HG03378 (cell line): ENCODE results near the gene NSMF.

Source experiments
- ATAC-seq: cut with Tn5 transposase; IDR thresholded peaks from one replicate; pipeline ENCODE4 v1.9.1; 2021; ENCODE audit warnings: mild to moderate bottlenecking, moderate library complexity; ENCODE audit not compliant: unreplicated experiment

NSMF gene, protein sequence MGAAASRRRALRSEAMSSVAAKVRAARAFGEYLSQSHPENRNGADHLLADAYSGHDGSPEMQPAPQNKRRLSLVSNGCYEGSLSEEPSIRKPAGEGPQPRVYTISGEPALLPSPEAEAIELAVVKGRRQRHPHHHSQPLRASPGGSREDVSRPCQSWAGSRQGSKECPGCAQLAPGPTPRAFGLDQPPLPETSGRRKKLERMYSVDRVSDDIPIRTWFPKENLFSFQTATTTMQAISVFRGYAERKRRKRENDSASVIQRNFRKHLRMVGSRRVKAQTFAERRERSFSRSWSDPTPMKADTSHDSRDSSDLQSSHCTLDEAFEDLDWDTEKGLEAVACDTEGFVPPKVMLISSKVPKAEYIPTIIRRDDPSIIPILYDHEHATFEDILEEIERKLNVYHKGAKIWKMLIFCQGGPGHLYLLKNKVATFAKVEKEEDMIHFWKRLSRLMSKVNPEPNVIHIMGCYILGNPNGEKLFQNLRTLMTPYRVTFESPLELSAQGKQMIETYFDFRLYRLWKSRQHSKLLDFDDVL

DNA sequence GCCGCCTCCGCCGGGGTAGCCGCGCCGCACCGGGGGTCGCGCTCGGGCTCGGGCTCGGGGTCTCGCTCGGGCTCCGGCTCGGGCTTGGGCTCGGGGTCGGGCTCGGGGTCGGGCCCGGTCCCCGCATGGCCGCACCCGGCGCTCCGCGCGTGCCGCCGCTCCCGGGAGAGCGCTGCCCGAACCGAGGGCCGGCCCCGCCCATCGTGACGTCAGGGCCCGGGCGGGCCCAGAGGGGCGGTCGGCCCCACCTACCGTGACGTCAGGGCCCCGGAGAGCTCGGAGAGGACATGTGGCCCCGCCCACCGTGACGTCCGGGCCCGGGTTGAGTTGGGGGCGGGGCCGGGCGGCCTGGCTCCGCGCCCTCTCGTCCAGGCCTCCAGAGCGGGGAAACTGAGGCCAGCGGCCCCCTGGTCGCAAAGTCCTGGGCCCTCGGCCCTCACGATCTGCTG is at the start of gene NSMF:
NSMF (minus strand) TSS at position 183 of the 449 bp plus-strand sequence. CDS start 232 bp downstream, outside the sequence.
- ATAC-seq: peak; percentile 37

DNA sequence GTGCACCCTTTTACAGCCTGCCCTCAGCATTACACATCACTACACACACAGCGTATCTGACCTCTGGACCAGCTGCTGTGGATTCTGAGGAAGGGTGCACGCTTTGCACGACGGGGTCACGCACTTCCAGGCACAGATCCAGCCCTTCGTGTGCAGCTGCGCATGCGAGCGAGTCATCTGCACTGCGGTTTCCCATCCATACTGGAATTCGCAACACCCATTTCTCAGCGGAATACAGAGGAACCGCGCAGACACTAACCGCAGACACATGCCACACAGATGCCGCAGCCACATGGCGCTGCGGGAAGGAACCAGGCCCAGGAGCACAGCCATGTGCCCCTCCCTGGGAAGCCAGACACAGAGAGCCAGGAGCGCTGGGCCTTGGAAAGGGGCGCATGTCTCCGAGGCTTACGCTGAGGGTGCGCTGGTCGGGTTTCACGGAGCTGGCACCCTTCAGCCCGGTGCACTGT is 47.6 kb upstream of the NSMF start:
- no peak for ATAC-seq

DNA sequence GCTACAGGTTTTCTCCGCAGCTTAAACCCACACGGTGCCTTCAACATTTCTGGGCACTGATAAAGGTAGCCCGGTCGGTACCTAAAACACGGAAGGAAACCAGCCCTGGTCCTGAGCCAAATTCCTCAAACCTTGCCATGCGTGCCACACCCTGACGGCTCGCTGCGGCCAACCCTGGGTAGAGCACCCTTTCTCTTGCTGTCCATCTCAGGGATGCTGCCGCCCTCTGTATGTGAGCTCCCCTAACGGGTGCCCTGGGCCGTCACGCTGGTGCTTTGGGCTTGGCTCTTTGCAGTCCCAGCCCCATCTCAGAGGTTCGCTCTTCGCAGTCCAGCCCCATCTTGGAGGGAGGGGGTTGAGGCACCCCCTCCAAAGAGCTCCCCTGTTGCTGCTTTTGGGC is 47.1 kb upstream of the NSMF start:
- ATAC-seq: no peak

DNA sequence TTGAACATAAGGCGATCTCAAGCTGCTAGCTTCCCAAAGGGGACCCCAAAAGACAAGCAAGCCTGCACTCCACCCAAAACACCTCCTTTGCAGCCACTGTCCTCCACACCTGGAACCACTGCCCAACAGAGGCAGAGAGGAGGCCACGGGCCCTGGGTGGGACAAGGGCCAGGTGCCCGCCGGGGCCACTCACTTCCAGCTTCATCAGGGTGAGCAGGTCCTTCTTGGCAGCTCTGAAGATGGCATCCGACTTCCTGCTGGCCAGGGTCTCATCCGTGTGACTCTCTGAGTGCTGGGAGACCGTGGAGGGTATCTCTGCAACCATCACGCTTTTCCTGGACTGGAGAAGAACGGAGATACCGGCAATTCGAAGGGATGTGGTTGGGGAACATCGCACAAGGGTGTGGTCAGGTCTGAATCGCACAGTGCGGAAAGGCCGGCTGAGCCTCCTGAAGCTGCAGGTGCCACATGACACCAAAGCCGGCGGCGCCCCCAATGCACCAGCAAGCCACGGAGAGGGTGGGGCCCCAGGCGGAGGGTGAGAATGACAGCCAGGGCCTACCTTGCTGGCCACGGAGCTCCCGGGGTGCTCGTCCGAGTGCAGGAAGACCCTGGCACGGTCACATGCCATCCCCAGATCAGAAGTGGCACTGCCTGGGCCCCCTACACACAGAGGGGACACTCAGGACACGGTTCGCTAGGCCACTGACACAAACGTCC is 46.4 kb upstream of the NSMF start:
- no peak for ATAC-seq

DNA sequence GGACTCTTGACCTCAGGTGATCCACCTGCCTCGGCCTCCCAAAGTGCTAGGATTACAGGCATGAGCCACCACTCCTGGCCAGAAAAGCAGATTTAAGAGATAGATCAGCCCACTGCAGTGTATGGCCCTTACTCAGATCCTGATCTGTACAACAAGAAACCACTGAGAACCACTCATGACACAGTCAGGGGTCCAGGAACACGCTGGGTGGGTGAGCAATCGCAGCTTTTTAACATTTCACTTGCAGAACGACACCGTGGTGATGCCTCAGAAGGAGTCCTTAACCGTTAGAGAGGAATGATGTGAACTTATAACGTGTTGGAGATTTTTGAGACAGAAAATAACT is 45.3 kb upstream of the NSMF start:
- ATAC-seq: no peak

DNA sequence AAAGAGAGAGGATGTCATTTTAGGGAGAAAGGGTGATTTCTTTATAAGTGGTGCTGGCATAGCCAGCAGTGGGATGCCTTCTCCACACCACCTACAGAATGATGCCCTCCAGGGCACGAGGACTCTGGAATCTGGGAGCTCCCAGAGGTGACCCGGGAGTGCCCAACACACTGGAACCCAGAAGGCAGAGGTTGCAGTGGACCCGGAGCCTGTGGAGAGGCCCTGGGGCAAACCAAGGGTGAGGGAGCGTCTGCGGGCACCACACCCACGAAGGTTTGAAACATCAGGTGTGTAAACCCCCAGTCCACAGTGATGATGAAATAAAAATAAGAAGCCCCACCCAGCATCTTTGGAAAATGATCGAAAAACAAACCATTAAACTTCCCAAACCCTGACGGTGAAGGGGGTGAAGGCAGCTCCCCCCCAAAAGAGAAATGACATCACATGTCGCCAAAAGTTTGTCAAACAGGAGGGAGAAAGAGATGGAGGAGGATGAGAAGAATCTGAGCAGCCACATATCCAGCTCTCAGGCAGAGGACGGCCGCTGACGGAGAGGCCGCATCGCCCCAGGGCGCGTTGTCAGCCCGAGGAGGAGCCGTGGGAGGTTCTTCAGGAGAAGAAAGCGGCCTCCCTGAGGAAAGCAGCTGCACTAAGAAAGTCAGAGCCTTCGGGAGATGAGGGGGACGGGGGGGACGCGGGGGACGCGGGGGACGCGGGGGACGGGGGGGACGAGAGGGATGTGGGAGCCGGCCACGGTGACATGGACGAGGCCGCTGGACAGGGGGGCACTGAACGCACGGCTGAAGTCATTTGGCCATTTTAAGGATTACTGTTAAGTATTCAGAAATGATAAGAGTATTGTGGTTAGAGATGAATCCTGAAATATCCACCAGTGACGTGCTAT is 43.1 kb upstream of the NSMF start:
- ATAC-seq: no peak

DNA sequence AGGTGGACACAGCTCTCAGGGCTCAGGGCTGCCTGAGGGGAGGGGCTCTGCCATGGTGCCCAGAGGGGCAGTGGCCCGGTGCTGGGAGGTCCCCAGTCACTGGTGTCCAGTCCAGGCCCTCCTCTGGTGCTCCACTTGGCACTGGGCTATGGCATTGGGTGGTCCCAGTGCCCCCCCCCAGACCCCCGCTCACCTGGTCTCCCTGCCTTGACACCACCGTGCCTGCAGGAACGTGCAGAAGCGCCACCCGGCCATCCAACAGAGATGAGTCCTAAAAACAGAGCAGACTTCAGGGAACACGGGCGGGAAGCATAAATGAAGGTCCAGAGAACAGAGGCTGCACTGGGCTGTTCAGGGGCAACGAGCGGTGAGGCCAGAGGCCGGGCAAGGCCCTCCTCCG is 42.3 kb upstream of the NSMF start:
- ATAC-seq: no peak

DNA sequence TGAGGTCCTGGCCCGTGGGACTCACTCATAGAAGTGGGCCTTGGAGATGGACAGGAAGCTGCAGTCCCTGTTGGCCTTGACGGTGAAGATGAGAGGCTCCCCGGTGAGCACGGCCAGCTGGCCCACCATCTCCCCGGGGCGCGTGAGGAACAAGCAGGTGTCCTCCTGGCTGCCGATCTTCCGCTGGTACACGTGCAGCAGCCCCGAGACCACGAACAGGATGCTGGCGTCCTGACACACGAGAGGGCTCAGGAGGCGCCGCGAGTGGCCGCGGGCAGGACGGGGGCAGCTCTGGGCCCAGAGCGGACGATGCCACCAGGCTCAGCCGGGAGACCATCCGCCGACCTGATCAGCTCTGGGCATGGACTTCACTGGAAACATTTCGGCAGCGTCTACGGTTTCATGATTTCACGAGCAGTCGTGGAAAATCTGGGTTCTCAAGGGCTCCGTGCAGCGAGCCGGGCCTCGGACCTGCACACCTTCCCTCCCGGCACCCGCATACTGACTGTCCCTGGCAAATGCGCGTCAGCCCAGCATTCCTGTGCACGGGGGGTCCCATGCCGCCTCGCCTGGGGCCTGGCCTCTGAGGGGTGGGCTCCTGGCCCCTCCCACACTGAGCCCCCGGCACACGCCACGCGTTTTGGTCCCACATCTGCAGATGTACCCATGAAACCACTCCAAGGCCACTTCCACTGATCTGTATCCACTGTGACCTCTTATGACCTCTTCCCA is 41.7 kb upstream of the NSMF start:
- no peak for ATAC-seq

DNA sequence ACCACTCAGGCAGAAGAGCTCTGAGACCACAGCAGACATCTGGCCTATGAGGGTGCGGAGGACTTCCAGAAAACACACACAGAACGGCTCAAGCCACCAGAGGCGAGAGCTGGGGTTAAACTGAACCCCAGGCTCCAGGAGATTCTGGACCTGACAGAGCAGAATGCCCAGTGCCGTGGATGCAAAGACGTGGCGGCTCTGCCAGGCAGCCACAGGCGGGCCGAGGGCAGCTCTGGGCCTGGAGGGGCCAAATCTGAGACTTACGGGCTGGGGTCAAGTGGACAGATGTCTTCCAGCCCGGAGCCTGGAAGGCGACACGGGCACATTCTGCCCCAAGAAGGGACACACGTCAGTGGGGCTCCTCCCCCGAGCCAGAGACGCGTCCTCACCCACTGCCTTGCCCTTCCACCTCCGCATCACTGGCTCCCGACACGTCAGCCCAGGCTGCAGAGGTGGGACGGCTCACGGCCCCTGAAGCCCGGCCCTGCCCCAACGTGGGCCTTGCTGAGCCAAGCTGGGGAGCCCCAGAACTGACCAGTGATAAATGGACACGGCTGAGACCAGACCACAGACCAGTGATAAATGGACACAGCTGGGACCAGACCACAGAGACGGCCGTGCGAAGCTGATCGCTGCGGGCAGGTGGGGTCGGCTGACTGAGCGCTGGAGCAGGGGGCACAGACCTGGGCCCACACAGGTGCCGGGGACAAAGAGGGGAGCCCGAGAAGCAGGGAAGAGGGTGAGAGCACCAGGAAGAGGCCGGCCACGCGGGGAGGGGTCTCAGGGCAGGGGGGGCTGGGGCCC is 40.9 kb upstream of the NSMF start:
- ATAC-seq: no peak

DNA sequence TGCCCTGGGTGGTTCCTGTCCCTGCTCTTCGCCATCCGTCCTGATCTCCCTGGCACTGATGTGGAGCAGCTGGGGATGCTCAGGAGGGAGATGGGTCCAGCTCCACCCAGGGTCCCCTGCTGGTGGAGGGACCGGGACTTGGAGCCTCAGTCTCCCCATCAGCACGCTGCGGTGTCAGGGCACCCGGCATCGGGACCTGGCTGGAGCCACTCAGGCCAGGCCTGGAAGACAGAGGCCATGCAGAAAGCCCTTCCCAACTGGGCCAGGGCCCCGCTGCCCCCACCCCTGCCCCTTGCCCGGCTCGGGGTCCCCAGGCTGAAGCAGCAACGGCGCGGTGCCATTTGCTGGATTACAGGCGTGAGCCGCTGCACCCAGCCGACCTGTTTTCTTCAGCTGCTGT is 40.3 kb upstream of the NSMF start:
- no peak for ATAC-seq

DNA sequence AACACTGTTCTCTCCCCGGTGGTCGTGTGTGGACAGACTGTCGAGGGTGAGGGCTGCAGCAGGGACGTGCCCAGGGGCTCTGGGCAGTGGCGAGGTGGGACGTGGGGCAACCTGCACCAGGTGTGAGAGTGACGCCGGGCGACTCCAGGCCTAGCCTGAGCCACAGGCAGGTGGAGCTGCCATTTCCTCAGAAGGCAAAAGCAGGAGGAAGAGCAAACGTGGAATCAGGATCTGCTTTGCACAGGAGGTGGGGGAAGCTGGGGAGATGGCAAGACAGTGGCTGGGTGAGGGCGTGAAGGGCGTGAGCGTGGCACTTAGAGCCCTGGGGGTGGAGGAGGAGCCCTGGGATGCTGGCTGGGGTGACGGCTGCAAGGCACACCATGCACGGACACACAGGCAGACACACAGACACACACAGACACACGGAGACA is 39.6 kb upstream of the NSMF start:
- ATAC-seq: no peak

DNA sequence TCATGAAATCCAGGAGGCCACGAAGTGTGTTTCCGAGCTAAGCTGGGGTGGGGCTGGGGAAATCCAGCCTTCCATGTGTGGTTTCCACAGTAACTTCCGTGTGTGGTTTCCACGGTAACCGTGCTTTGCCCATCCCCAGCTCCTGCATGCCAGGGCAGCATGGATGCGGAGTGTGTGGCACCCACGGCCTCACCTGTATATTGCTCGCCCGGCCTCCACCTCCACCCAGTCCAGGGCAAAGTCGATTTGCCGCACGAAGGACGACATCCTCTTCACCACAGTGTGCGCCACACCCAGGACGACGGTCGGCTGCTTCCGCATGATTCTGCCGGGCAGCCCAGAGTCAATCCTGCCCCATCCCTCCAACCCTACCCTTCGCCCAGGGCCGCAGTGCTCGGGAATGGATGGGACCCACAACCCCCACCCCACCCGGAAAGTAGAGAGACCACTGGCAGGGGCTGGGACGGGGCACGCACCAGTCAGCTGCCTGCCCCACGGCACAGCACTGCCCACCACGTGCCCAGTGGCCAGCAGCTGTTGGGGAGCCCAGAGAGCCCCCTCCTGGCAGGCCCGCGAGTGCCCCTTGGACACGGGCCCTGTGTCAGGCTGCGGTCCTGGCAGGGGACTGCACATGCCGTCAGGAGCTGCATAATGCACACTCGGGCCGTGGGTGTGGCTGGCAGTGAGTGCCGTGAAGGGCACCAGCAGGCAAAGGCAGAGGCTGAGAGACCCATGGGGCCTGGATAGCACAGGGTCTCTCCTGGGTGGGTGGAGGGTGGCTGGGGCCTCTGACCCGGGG is 39.0 kb upstream of the NSMF start:
- ATAC-seq: no peak

DNA sequence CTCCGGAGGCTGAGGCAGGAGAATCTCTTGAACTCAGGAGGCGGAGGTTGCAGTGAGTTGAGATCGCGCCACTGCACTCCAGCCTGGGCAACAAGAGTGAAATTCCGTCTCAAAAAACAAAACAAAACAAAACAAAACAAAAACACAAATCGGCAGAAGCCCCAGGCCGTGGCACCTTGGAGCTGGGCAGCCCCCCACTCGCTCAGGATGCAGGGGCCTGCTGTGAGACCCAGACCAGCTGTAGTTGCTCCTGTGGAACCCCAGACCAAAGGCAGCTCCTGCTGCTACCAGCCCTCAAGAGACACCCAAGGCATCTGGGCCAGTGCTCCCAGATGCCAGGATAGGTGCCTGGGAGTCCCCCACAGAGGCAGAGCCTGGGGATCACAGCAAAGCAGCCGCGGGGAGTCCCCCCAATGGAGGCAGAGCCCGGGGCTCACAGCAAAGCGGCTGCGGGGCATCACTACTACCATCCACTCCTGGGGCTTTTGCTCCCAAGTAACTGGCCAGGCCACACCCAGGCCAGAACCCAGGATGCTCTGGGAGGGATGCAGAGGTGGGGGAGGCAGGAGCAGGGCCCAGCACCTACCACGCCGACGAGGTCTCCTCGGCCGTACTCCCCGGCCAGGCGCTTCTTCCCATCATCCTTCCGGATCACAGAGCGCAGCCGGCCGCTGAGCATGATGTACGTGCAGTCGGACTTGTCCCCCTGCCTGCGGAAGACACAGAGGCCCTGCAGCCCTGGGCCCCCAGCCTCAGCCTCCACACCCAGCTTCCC is 37.7 kb upstream of the NSMF start:
- ATAC-seq: no peak

DNA sequence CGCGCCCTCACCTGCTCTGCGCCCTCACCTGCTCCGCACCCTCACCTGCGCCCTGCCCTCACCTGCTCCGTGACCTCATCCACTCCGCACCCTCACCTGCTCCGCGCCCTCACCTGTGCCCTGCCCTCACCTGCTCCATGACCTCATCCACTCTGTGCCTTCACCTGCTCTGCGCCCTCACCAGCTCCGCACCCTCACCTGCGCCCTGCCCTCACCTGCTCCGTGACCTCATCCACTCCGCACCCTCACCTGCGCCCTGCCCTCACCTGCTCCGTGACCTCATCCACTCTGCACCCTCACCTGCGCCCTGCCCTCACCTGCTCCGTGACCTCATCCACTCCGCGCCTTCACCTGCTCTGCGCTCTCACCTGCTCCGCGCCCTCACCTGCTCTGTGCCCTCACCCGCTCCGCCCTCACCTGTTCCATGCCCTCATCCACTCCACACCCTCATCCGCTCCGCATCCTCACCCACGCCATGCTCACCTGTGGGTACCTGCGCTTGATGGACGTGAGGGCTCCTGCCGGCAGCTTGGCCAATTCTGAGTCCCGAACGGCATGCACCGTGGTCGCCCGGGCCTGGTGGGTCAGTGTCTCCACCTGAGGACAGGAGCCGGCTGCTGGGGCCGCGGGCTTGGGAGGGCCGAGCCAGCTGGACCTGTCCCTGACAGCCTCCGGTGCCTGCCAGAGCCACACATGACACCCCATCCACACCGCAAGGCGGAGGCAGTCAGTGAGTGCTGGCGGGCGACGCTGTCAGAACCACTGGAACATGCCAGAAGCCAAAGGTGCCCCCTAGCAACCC is 35.6 kb upstream of the NSMF start:
- no peak for ATAC-seq

DNA sequence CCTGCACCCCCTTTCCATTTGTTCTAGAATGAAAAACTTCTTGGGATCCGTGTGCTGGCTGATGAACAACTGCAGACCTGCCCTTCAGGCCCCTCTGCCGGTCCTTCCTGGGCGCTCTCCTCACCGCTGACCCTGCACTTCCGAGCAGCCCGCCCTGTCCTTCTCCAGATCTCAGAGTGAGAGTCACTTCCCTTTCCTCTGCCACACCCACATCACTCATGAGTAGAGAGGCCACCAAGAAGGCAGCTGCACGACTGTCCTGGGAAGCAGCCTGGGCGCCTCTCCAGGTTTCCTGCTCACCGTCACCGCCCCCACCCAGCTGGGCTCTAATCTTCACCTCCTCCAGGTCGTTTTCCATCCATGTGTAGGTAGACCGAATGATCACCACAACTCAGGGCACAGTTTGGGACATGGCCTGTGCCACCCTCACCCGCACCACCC is 35.0 kb upstream of the NSMF start:
- ATAC-seq: no peak

DNA sequence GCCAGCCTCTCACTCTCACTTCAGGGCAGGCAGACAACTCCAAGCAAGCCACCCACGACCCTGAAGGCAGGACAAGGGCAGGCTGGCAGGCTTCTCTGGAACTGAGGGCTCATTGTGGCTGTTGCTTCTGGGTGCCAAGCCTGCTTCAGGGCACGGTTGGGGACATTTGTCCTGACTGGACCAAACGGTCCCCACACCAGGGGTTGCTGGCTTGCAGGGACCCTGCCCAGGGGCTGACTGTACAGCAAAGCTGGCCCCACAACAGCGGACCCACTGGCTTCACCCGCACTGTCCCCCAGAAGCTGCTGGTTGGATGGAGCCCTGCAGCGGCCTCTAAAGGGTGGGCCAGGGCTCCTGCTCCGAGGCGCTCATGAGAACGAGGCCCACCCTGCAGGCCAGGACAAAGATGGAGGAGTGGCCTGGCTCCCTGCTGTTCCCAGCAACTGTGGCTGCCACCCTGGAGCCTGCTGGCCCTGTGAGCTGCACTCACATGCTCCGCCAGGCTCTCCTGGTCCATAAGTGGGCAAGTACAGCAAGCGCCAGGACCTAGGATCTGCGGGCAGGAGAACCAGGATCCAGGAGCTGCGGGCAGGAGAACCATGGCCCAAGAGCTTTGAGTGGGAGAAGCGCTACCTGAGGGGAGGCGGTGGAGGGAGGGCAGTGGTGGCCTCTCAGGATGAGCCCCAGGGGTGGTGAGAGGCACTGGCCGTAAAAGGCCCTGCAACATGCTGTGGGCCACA is 34.4 kb upstream of the NSMF start:
- no peak for ATAC-seq
